GF-D8 (cell line): Measurements from ENCODE around the gene PIM2.

ENCODE experiments used
- DNase-seq: peaks from one replicate; lab custom pipeline; 2025; lab: John Stamatoyannopoulos, UW

PIM2 gene

DNA sequence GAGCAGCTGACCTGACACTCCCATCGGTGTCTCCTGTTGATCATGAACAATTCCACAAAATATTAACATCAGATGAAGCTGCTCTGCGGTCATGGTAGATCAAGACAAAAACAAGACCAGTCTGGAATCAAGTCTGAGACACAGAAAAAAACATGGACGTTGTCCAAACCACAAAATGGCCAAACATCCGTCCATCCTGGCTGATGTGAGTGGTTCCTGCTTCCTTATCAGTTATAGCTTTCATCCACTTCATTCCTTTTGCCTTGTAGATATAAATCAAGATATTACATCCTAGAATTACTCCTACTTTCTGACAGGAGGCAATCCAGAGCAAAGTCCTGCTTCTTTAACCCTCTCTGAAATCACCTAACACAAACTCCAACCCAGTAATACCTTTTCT is 54.6 kb downstream of the PIM2 start:
- DNase-seq, result no peak
